DND-41 (cell line): Measurements from ENCODE around the gene PRSS16.

Source experiments
- EZH2 ChIP-seq: IDR thresholded peaks from 3 replicates; pipeline ENCODE4 v1.6.1; 2012; ENCODE audit warnings: borderline replicate concordance, low read depth, mild to moderate bottlenecking, moderate library complexity, low read length, inconsistent platforms; ENCODE audit not compliant: severe bottlenecking
- TF ChIP-seq, protein P1 (sequence below): IDR thresholded peaks from 2 replicates; pipeline ENCODE4 v1.5.1; 2012; ENCODE audit warnings: borderline replicate concordance, low read length, moderate library complexity, mild to moderate bottlenecking; ENCODE audit not compliant: poor library complexity, severe bottlenecking; ENCODE audit errors: extremely low read depth

DNA sequence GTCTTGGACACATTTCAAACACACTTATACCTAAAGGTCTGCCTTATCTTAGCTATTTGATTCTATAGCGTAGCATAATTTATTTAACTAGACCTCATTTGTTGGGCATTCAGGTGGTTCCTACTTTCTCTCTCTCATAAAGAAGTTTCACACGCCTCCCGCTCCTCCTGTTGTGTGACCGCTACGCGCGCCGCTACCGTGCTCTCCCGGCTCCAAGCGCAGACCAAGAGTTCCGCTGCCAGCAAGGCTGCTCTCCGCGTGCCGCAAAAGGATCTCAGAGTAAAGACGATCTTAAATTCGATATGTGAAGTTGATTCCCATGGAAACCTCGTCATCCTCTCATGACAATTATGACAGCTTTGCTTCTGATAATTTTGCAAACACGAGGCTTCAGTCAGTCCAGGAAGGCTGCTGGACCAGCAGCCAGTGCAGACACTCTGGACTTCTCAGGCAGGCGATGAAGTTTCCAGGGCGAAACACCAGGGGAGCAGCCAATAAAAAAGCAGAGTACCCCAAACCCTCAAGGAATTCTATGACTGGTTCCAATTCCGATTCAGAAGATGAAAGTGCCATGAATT is 20.4 kb downstream of the PRSS16 start:
- TF ChIP-seq, protein P1, sequence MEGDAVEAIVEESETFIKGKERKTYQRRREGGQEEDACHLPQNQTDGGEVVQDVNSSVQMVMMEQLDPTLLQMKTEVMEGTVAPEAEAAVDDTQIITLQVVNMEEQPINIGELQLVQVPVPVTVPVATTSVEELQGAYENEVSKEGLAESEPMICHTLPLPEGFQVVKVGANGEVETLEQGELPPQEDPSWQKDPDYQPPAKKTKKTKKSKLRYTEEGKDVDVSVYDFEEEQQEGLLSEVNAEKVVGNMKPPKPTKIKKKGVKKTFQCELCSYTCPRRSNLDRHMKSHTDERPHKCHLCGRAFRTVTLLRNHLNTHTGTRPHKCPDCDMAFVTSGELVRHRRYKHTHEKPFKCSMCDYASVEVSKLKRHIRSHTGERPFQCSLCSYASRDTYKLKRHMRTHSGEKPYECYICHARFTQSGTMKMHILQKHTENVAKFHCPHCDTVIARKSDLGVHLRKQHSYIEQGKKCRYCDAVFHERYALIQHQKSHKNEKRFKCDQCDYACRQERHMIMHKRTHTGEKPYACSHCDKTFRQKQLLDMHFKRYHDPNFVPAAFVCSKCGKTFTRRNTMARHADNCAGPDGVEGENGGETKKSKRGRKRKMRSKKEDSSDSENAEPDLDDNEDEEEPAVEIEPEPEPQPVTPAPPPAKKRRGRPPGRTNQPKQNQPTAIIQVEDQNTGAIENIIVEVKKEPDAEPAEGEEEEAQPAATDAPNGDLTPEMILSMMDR = no peak
- TF ChIP-seq EZH2 = no peak
